Ascending aorta (tissue), 2 donors: ENCODE data around the gene NPRL2. TPM values are rescaled to one million over a fixed set of nuclear protein-coding genes. Genes with fewer than 3 reads are reported as not detected.

Experiments
- DNase-seq, 2 donors: peaks; one replicate each; pipeline ENCODE4 v3.0.0-alpha.2; 2019; ENCODE audit warnings: low spot score in 2 of 2
- H3K27ac ChIP-seq, 2 donors: fragments of 200-600 bp; sonication (generic); one replicate each; pipeline ENCODE4 v1.5.1; 2016 to 2017; ENCODE audit warnings: mild to moderate bottlenecking in 1 of 2
- H3K27me3 ChIP-seq: fragments of 200-600 bp; sonication (generic); one replicate; pipeline ENCODE4 v1.5.1; 2017
- H3K36me3 ChIP-seq, 2 donors: fragments of 200-600 bp; sonication (generic); one replicate each; pipeline ENCODE4 v1.5.1; 2016
- H3K4me1 ChIP-seq, 2 donors: fragments of 200-600 bp; sonication (generic); one replicate each; pipeline ENCODE4 v1.5.1; 2016 to 2017; ENCODE audit warnings: mild to moderate bottlenecking in 1 of 2
- H3K4me3 ChIP-seq, 2 donors: fragments of 200-600 bp; sonication (generic); one replicate each; pipeline ENCODE4 v1.5.1; 2016 to 2017; ENCODE audit warnings: mild to moderate bottlenecking in 1 of 2
- H3K9me3 ChIP-seq, 2 donors: fragments of 200-600 bp; sonication (generic); one replicate each; pipeline ENCODE4 v1.5.1; 2016
- CTCF ChIP-seq, 3 experiments: fragments of 200-600 bp in 2 of 3; fragments of 450-650 bp in 1 of 3; sonication (generic) in 2 of 3; IDR thresholded peaks; one replicate each; pipeline ENCODE4 v1.5.1; 2016 to 2019; ENCODE audit warnings: antibody characterized with exemption in 3 of 3, mild to moderate bottlenecking in 1 of 3, moderate library complexity in 1 of 3
- intact Hi-C: fragments of 100-400 bp; cut with DNase I; formaldehyde crosslinking; loops from one replicate; pipeline ENCODE4 v1.15.1; 2023
- total RNA-seq: library from RNA; depleted of rRNA; stranded (reverse); fragments of >200 nt; gene quantifications from one replicate; pipeline ENCODE4 v1.1.0, GENCODE V29; 2016

The NPRL2 gene
- total RNA-seq, 1 donor from 2014 or later: 37.8 TPM

GRCh38 chr3:50323614-50324199 is 26.9 kb downstream of the NPRL2 start:
- Histone ChIP-seq H3K27ac (peak overlapping the region; percentile 41 to 53), H3K36me3 (peaks cover 0 to 17% of the 10 kb centered on the region in 2 donors), H3K4me3 (no peak overlapping the region), H3K9me3 (no peaks in the 10 kb centered on the region), H3K27me3 (no peaks in the 10 kb centered on the region), H3K4me1 (peaks cover 12 to 39% of the 10 kb centered on the region in 2 donors)
- DNase-seq: peak in 1 of 2 donors; percentile 71
- intact Hi-C loops: no loop called here
- no peak for TF ChIP-seq CTCF (IDR thresholded peaks at IDR 0.05)

- peaks cover 0 to 22% of the 10 kb centered on the region in 2 donors for H3K36me3 ChIP-seq
- TF ChIP-seq CTCF (IDR thresholded peaks at IDR 0.05): no peak
- H3K4me1 ChIP-seq: peaks cover 12 to 37% of the 10 kb centered on the region in 2 donors
- DNase-seq: peak in 1 of 2 donors; percentile 67
- no peaks in the 10 kb centered on the region for H3K27me3 ChIP-seq
- no peak overlapping the region for H3K4me3 ChIP-seq
- H3K9me3 ChIP-seq: no peaks in the 10 kb centered on the region
- H3K27ac ChIP-seq: peak overlapping the region; percentile 92 to 93
- intact Hi-C loops: no loop called here
Measured at GRCh38 chr3:50323092-50323600, 27.4 kb downstream of the NPRL2 start.

- no peaks in the 10 kb centered on the region for H3K27me3 ChIP-seq
- peak within 1 kb of the TSS; percentile 66 to 81 for H3K4me3 ChIP-seq
- intact Hi-C loops: no loop called here
- H3K9me3 ChIP-seq: no peaks in the 10 kb centered on the region
- no peak for TF ChIP-seq CTCF (IDR thresholded peaks at IDR 0.05)
- peaks cover 12 to 36% of the 10 kb centered on the region in 2 donors for H3K4me1 ChIP-seq
- DNase-seq: peak in 1 of 2 donors; percentile 70
- peak within 1 kb of the TSS; percentile 92 to 93 for H3K27ac ChIP-seq
- H3K36me3 ChIP-seq: peaks cover 0 to 25% of the 10 kb centered on the region in 2 donors
Measured at GRCh38 chr3:50322386-50323091, 28.0 kb downstream of the NPRL2 start, which contains the start of gene HYAL2. Gene HYAL2 (minus strand): TSS chr3:50322745. CDS start chr3:50320489, 2,256 bp downstream.

- Histone ChIP-seq H3K4me3 (peak overlapping the region; percentile 66 to 81), H3K9me3 (no peaks in the 10 kb centered on the region), H3K4me1 (peaks cover 10 to 31% of the 10 kb centered on the region in 2 donors), H3K27ac (peak overlapping the region; percentile 92 to 93), H3K36me3 (peaks cover 0 to 26% of the 10 kb centered on the region in 2 donors), H3K27me3 (no peaks in the 10 kb centered on the region)
- DNase-seq: no peak
- intact Hi-C loops: no loop called here
- TF ChIP-seq CTCF (IDR thresholded peaks at IDR 0.05): no peak
Measured at GRCh38 chr3:50322115-50322385, 28.5 kb downstream of the NPRL2 start.

GRCh38 chr3:50321336-50322114 is 29.1 kb downstream of the NPRL2 start:
- Histone ChIP-seq H3K36me3 (peaks cover 0 to 31% of the 10 kb centered on the region in 2 donors), H3K4me3 (peak overlapping the region; percentile 66 to 81), H3K4me1 (peaks cover 8 to 28% of the 10 kb centered on the region in 2 donors), H3K27ac (peak overlapping the region; percentile 92 to 93), H3K27me3 (no peaks in the 10 kb centered on the region), H3K9me3 (no peaks in the 10 kb centered on the region)
- peak in 1 of 2 donors; percentile 94 for DNase-seq
- intact Hi-C loops: loop anchor here (1.0 kb wide), 1 partner anchor 22 kb away; the partner anchor contains the start of genes HYAL3 and NAA80
- TF ChIP-seq CTCF (IDR thresholded peaks at IDR 0.05): peak; percentile 26 to 63 (median 44)
